Esophagus muscularis mucosa (tissue), 3 donors: Measurements from ENCODE around the gene ADAMTS16.

Experiments used
- POLR2AphosphoS5 ChIP-seq, 2 donors: sonication (generic); formaldehyde crosslinking; IDR thresholded peaks; one replicate each; pipeline ENCODE4 v1.6.1; 2017; ENCODE audit warnings: antibody characterized with exemption in 2 of 2
- TF ChIP-seq, protein P1 (sequence below), 3 experiments: fragments of 200-600 bp in 2 of 3; fragments of 450-650 bp in 1 of 3; sonication (generic) in 2 of 3; IDR thresholded peaks; one replicate each; pipeline ENCODE4 v1.5.1; 2017 to 2019; ENCODE audit warnings: antibody characterized with exemption in 3 of 3, mild to moderate bottlenecking in 2 of 3, moderate library complexity in 1 of 3

DNA sequence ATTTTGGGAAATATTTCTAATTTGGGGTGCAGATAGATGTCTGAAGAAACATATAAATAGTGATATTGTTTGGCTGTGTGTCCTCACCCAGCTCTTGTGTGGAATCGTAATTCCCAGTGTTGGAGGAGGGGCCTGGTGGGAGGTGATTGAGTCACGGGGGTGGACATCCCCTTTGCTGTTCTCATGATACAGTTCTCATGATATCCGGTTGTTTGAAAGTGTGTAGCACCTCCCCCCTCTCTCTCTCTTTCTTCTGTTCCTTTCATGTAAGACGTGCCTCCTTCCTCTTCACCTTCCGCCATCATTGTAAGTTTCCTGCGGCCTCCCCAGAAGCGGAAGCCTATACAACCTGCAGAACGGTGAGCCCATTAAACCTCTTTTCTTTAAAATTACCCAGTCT, 11.4 kb upstream of the ADAMTS16 start:
- TF ChIP-seq, protein P1, sequence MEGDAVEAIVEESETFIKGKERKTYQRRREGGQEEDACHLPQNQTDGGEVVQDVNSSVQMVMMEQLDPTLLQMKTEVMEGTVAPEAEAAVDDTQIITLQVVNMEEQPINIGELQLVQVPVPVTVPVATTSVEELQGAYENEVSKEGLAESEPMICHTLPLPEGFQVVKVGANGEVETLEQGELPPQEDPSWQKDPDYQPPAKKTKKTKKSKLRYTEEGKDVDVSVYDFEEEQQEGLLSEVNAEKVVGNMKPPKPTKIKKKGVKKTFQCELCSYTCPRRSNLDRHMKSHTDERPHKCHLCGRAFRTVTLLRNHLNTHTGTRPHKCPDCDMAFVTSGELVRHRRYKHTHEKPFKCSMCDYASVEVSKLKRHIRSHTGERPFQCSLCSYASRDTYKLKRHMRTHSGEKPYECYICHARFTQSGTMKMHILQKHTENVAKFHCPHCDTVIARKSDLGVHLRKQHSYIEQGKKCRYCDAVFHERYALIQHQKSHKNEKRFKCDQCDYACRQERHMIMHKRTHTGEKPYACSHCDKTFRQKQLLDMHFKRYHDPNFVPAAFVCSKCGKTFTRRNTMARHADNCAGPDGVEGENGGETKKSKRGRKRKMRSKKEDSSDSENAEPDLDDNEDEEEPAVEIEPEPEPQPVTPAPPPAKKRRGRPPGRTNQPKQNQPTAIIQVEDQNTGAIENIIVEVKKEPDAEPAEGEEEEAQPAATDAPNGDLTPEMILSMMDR (IDR thresholded peaks at IDR 0.05), result no peak
- no peak for TF ChIP-seq POLR2AphosphoS5 (IDR thresholded peaks at IDR 0.05)
